ENCODE results near the gene FEZ2. TPM values are rescaled to one million over a fixed set of nuclear protein-coding genes. Genes with fewer than 3 reads are reported as not detected.

Gene FEZ2
- total and polyA plus RNA-seq, 9 of the 15 experiments (the other 6 are each of a cell fraction or from before 2014, with no cell fraction given), result 9.9 to 35.5 (median 20.1) TPM

GRCh38 chr2:36597532-36598377, at the start of gene FEZ2 (continued):
- TF ChIP-seq RREB1 (CRISPR knock-in tag; IDR thresholded peaks at IDR 0.05) (no peak), NONO (IDR thresholded peaks at IDR 0.05; ENCODE audit: low read depth in 2 of 2, low read length in 1 of 2) (0 out of 4 replicates have a peak, but pooled peaks of 1 of the 2 experiments have one; percentile 35), USF2 (CRISPR knock-in tag; IDR thresholded peaks at IDR 0.05) (no peak), SMAD2 (IDR thresholded peaks at IDR 0.05; ENCODE audit: low read depth, low read length) (no peak), TAF1 (IDR thresholded peaks at IDR 0.05; ENCODE audit: control insufficient read depth, extremely low read depth, insufficient read depth, low read length, severe bottlenecking) (no peak), MXI1 (IDR thresholded peaks at IDR 0.05; ENCODE audit: low read depth, low read length) (no peak), PBX2 (CRISPR knock-in tag; IDR thresholded peaks at IDR 0.05; ENCODE audit: low read depth) (no peak), PBX2 (tag; conservative IDR thresholded peaks at IDR 0.05; ENCODE audit: low read depth) (no peak), PHF8 (IDR thresholded peaks at IDR 0.05; ENCODE audit: borderline replicate concordance, low read length) (peak; percentile 82; the same call in 1 of the 2 replicates), SREBF2 (CRISPR knock-in tag; IDR thresholded peaks at IDR 0.05) (no peak), NFATC3 (IDR thresholded peaks at IDR 0.05) (no peak), NR2F6 (CRISPR knock-in tag; IDR thresholded peaks at IDR 0.05) (no peak), BHLHE40 (IDR thresholded peaks at IDR 0.05; ENCODE audit: low read length) (0 out of 2 replicates have a peak, but pooled peaks have one; percentile 27), HES1 (IDR thresholded peaks at IDR 0.05; ENCODE audit: low read depth) (no peak), SIN3A (IDR thresholded peaks at IDR 0.05; ENCODE audit: borderline replicate concordance in 2 of 2, control insufficient read depth in 1 of 2, low read depth in 2 of 2, low read length in 2 of 2) (peak; percentile 78; a peak in 2 of 4 replicates)

Measured in K562 (cell line).